Activated CD8-positive, alpha-beta T cell treated with anti-CD3 and anti-CD28 coated beads, Interleukin-2, amount 10 ng/mL, durations not matched to agents 7 days and 5 days (primary cell): ENCODE data around the gene S100B. TPM values are rescaled to one million over a fixed set of nuclear protein-coding genes. Genes with fewer than 3 reads are reported as not detected.

Source experiments
- ATAC-seq: fragments of 150-1000 bp; cut with Tn5 transposase; one replicate; pipeline ENCODE4 v1.10.0; 2021; ENCODE audit warnings: moderate library complexity
- CTCF ChIA-PET: fragments of 350-600 bp; sonication (Branson Sonifier 250); formaldehyde crosslinking; loops from one replicate; lab custom pipeline; 2021; ENCODE audit warnings: antibody characterized with exemption; lab: Charles Lee
- POLR2A ChIA-PET: fragments of 350-600 bp; sonication (Branson Sonifier 250); formaldehyde crosslinking; loops from one replicate; lab custom pipeline; 2021; ENCODE audit warnings: antibody characterized with exemption; lab: Charles Lee
- DNase-seq: peaks from one replicate; pipeline ENCODE4 v3.0.0-alpha.2; 2020
- H3K27ac Mint-ChIP-seq: one replicate; pipeline ENCODE4 v1.8.0; 2021; ENCODE audit warnings: mild to moderate bottlenecking, mixed read lengths
- H3K27me3 Mint-ChIP-seq: one replicate; pipeline ENCODE4 v1.8.0; 2021; ENCODE audit warnings: low read depth, mixed read lengths
- H3K36me3 Mint-ChIP-seq: one replicate; pipeline ENCODE4 v1.8.0; 2021; ENCODE audit warnings: low read depth, mixed read lengths
- H3K4me1 Mint-ChIP-seq: one replicate; pipeline ENCODE4 v1.8.0; 2021; ENCODE audit warnings: low read depth, mixed read lengths
- H3K4me3 Mint-ChIP-seq: one replicate; pipeline ENCODE4 v1.8.0; 2021; ENCODE audit warnings: mild to moderate bottlenecking, mixed read lengths
- H3K9me3 Mint-ChIP-seq: one replicate; pipeline ENCODE4 v1.8.0; 2022; ENCODE audit warnings: mixed read lengths; ENCODE audit not compliant: insufficient read depth
- total RNA-seq, 2 experiments: library from RNA; stranded (reverse); gene quantifications; one replicate each; pipeline ENCODE4 v1.2.3, GENCODE V29; 2021

The S100B gene
- total RNA-seq, 2 experiments from 2014 or later = 8.5 to 9.5 TPM

DNA sequence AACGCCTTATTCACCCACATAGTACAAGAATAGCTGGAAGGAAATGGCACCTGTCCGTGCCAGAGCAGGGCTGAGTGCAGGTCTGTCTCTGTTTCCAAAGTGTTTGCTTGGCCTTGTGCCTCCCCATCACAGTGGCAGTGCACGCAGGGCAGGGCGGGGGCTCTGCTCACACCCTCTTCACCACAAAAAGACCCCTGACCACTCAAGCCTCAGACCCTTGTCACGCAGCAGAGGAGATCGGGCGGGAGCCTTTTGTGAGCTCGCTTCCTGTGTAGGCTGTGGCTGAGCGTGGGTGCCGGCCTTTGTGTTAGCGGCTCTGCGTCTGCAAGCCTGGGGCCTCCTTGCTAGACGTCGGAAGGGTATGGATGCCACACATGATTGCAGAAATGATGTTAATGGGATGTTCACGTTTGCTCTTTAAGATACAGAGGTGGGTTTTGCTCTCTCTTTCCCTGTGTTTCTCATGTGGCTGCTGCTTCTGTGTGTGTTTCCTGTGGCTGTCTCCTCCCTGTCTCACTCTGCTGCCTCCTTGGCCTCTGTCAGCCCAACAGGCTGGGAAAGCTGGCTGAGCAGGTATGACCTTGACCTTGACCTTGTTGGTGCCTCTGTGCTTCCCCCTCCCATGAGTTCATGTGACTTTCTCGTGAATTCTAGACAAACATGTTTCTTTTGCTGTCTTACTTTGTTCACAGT is 45.4 kb downstream of the S100B start:
- Mint-ChIP-seq H3K4me3 (peak overlapping the region; percentile 72), H3K4me1 (peaks cover 57% of the 10 kb centered on the region), H3K36me3 (peaks cover 76% of the 10 kb centered on the region), H3K27ac (peak overlapping the region; percentile 97), H3K9me3 (no peaks in the 10 kb centered on the region), H3K27me3 (no peaks in the 10 kb centered on the region)
- ATAC-seq = peak; percentile 84
- DNase-seq = peak; percentile 77
- ChIA-PET CTCF (interaction anchor here (0.8 to 3.2 kb wide), 10 partner anchors 8 to 81 kb away, joined by 3 to 16 read pairs (median 4); no protein-coding TSS in a partner anchor), POLR2A (interaction anchor here (0.6 to 4.5 kb wide), 11 partner anchors 8 to 416 kb away, joined by 3 to 36 read pairs (median 4); partner anchors contain the start of genes DIP2A and PRMT2)

GRCh38 chr21:46557919-46558392 is 46.9 kb downstream of the S100B start:
- ChIA-PET CTCF (no interaction called here), POLR2A (interaction anchor here (3.9 kb wide), 1 partner anchor 77 kb away, joined by 36 read pairs; the partner anchor contains the start of gene PRMT2)
- Mint-ChIP-seq H3K27me3 (no peaks in the 10 kb centered on the region), H3K36me3 (peaks cover 77% of the 10 kb centered on the region), H3K4me3 (no peak overlapping the region), H3K9me3 (no peaks in the 10 kb centered on the region), H3K27ac (no peak overlapping the region), H3K4me1 (peaks cover 61% of the 10 kb centered on the region)
- DNase-seq = peak; percentile 16
- no peak for ATAC-seq

DNA sequence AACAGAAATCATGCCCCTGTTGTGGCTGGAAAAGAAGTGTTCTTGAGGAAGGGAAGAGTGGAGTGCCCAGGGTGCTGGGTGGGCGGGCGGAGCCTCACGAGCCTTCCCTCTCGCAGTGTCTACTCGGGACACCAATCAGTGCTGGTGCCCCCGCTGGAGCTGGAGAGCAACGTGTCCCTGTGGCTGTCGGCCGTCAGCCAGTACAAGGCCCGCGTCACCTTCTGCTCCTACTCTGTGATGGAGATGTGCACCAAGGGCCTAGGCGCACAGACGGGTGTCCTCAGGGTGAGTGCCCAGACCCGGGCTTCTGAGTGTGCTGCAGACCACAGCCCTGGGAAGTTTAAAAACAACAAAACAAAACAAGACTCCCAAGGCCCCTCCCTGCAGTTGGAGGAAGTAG is 47.4 kb downstream of the S100B start:
- H3K27me3 Mint-ChIP-seq = no peaks in the 10 kb centered on the region
- ChIA-PET CTCF (no interaction called here), POLR2A (no interaction called here)
- peaks cover 61% of the 10 kb centered on the region for H3K4me1 Mint-ChIP-seq
- H3K27ac Mint-ChIP-seq = no peak overlapping the region
- DNase-seq = no peak
- no peaks in the 10 kb centered on the region for H3K9me3 Mint-ChIP-seq
- peaks cover 76% of the 10 kb centered on the region for H3K36me3 Mint-ChIP-seq
- ATAC-seq = no peak
- no peak overlapping the region for H3K4me3 Mint-ChIP-seq

GRCh38 chr21:46556802-46557201 is 48.1 kb downstream of the S100B start:
- no peaks in the 10 kb centered on the region for H3K9me3 Mint-ChIP-seq
- ChIA-PET CTCF (interaction anchor here (1.4 kb wide), 1 partner anchor 80 kb away, joined by 4 read pairs; no protein-coding TSS in a partner anchor), POLR2A (no interaction called here)
- H3K36me3 Mint-ChIP-seq = peaks cover 72% of the 10 kb centered on the region
- no peak overlapping the region for H3K27ac Mint-ChIP-seq
- peaks cover 60% of the 10 kb centered on the region for H3K4me1 Mint-ChIP-seq
- H3K27me3 Mint-ChIP-seq = no peaks in the 10 kb centered on the region
- H3K4me3 Mint-ChIP-seq = no peak overlapping the region
- ATAC-seq = no peak
- DNase-seq = peak; percentile 15

DNA sequence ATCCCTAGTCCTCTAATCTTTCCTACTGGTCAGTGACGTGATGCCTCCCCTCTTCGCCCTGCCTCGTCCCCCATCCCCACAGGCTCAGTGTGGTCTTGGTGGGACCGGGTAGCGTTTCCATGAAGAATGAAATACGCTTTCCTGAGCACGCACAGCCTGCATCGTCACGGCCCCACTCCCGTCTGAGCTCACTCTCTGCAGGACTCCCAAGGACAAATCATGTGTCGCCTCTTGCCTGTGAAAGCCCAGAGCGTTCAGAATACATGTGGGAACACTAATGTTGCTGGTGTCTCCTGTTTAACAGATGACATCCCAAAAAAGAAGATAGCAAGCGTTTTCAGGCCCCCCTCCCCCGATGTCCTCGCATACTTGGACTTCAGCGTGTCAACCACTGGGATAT is 49.2 kb downstream of the S100B start:
- Mint-ChIP-seq H3K27ac (no peak overlapping the region), H3K4me1 (peaks cover 60% of the 10 kb centered on the region), H3K27me3 (no peaks in the 10 kb centered on the region), H3K36me3 (peaks cover 65% of the 10 kb centered on the region), H3K9me3 (no peaks in the 10 kb centered on the region), H3K4me3 (no peak overlapping the region)
- ChIA-PET CTCF (interaction anchor here (1.0 to 1.4 kb wide), 2 partner anchors 59 to 81 kb away, joined by 4 read pairs; no protein-coding TSS in a partner anchor), POLR2A (no interaction called here)
- DNase-seq = peak; percentile 18
- no peak for ATAC-seq

GRCh38 chr21:46555225-46555617 is 49.7 kb downstream of the S100B start:
- Mint-ChIP-seq H3K27me3 (no peaks in the 10 kb centered on the region), H3K9me3 (no peaks in the 10 kb centered on the region), H3K36me3 (peaks cover 65% of the 10 kb centered on the region), H3K27ac (no peak overlapping the region), H3K4me1 (peaks cover 60% of the 10 kb centered on the region), H3K4me3 (no peak overlapping the region)
- CTCF ChIA-PET = interaction anchor here (1.0 to 1.4 kb wide), 2 partner anchors 60 to 82 kb away, joined by 4 read pairs; no protein-coding TSS in a partner anchor
- DNase-seq (peak; percentile 15), ATAC-seq (no peak)
- POLR2A ChIA-PET = no interaction called here

- peaks cover 57% of the 10 kb centered on the region for H3K4me1 Mint-ChIP-seq
- ChIA-PET CTCF (interaction anchor here (1.0 kb wide), 1 partner anchor 60 kb away, joined by 4 read pairs; no protein-coding TSS in a partner anchor), POLR2A (no interaction called here)
- H3K9me3 Mint-ChIP-seq = no peaks in the 10 kb centered on the region
- peak; percentile 15 for DNase-seq
- no peaks in the 10 kb centered on the region for H3K27me3 Mint-ChIP-seq
- H3K4me3 Mint-ChIP-seq = no peak overlapping the region
- no peak overlapping the region for H3K27ac Mint-ChIP-seq
- H3K36me3 Mint-ChIP-seq = peaks cover 61% of the 10 kb centered on the region
- ATAC-seq = no peak
Measured at GRCh38 chr21:46554431-46555224, 50.3 kb downstream of the S100B start.

DNA sequence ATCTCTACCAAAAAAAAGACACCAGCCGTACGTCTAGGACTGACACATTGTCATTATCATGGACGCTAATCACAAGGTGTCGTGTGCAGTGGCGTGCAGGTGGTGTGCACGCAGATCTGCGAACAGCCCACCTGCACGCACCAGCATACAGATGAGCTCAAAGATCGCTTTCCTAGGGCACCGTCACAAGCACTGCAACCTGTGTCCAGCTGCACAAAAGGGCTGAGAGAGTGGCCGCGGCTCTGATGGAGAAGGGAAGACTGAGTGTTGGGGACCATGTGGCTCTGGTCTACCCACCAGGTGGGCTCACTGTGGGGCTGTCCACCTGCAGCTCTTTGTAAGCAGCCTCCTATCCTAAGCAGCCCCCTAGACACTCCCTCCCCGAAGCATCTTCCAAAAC is 50.9 kb downstream of the S100B start:
- H3K36me3 Mint-ChIP-seq = peaks cover 58% of the 10 kb centered on the region
- CTCF ChIA-PET = no interaction called here
- H3K27me3 Mint-ChIP-seq = no peaks in the 10 kb centered on the region
- peak overlapping the region; percentile 25 for H3K27ac Mint-ChIP-seq
- peaks cover 52% of the 10 kb centered on the region for H3K4me1 Mint-ChIP-seq
- POLR2A ChIA-PET = interaction anchor here (0.7 kb wide), 1 partner anchor 89 kb away, joined by 3 read pairs; no protein-coding TSS in a partner anchor
- no peak for ATAC-seq
- peak; percentile 14 for DNase-seq
- H3K4me3 Mint-ChIP-seq = no peak overlapping the region
- H3K9me3 Mint-ChIP-seq = no peaks in the 10 kb centered on the region

- CTCF ChIA-PET = interaction anchor here (1.0 to 2.7 kb wide), 7 partner anchors 7 to 90 kb away, joined by 4 to 16 read pairs (median 9); partner anchors contain the start of gene PRMT2
- ATAC-seq (no peak), DNase-seq (peak; percentile 19)
- POLR2A ChIA-PET = interaction anchor here (0.9 to 3.6 kb wide), 4 partner anchors 8 to 95 kb away, joined by 3 to 23 read pairs (median 14); partner anchors contain the start of gene PRMT2
- H3K27me3 Mint-ChIP-seq = no peaks in the 10 kb centered on the region
- H3K27ac Mint-ChIP-seq = peak overlapping the region; percentile 85
- H3K4me1 Mint-ChIP-seq = peaks cover 50% of the 10 kb centered on the region
- no peaks in the 10 kb centered on the region for H3K9me3 Mint-ChIP-seq
- peaks cover 64% of the 10 kb centered on the region for H3K36me3 Mint-ChIP-seq
- H3K4me3 Mint-ChIP-seq = no peak overlapping the region
Measured at GRCh38 chr21:46552865-46553379, 52.0 kb downstream of the S100B start.

DNA sequence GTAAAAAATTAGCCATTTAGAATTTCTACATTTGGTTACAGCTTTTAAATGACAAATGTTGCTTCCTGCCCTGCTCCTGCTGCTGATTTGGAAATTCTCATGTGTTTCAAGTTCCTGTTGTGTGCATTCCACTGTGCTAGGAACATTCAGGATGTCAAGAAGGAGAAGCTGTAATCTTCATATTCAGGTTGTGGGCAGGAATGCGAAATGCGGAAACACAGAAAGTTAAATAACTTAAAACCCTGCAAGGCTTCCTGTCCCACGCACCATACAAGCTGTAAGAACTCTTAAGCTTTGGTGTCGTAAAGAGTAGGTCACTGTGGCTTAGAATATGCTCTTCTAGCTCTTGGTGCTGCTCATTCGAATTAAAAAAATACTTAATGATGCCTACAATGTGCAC is 52.6 kb downstream of the S100B start:
- no peaks in the 10 kb centered on the region for H3K9me3 Mint-ChIP-seq
- H3K27ac Mint-ChIP-seq = peak overlapping the region; percentile 85
- H3K36me3 Mint-ChIP-seq = peaks cover 63% of the 10 kb centered on the region
- DNase-seq = peak; percentile 38
- ChIA-PET CTCF (interaction anchor here (0.9 to 2.7 kb wide), 10 partner anchors 8 to 91 kb away, joined by 3 to 16 read pairs (median 7); partner anchors contain the start of genes PRMT2 and S100B), POLR2A (interaction anchor here (0.9 to 3.6 kb wide), 5 partner anchors 9 to 127 kb away, joined by 3 to 23 read pairs (median 8); partner anchors contain the start of gene PRMT2)
- H3K4me1 Mint-ChIP-seq = peaks cover 44% of the 10 kb centered on the region
- H3K27me3 Mint-ChIP-seq = no peaks in the 10 kb centered on the region
- H3K4me3 Mint-ChIP-seq = peak overlapping the region; percentile 16
- no peak for ATAC-seq
